Liver (tissue), 9 donors: ENCODE results near the gene MLLT6. TPM values are rescaled to one million over a fixed set of nuclear protein-coding genes. Genes with fewer than 3 reads are reported as not detected.
A peak's percentile ranks its signal among the peaks of the same experiment; 100 is the strongest.
"Not testable (repeated sequence)": the region's sequence is repeated elsewhere in the genome, so short reads cannot be mapped to it uniquely, and the experiment has no call there.

Experiments
- DNase-seq: peaks from one replicate; pipeline ENCODE4 v3.0.0-alpha.2; 2017; ENCODE audit warnings: low spot score
- H3K27ac ChIP-seq, 2 donors: one replicate each; pipeline ENCODE4 v1.7.0; 2013; ENCODE audit warnings: inconsistent platforms in 2 of 2, low read length in 2 of 2, control low read depth in 1 of 2, low read depth in 1 of 2, mild to moderate bottlenecking in 1 of 2
- H3K27me3 ChIP-seq, 4 donors: one replicate each; pipeline versions ENCODE4 v1.6.1 to v1.7.0; 2013; ENCODE audit warnings: low read length in 3 of 4, inconsistent platforms in 1 of 4, mild to moderate bottlenecking in 1 of 4, moderate library complexity in 1 of 4; ENCODE audit not compliant: control insufficient read depth in 4 of 4, insufficient read depth in 4 of 4
- H3K36me3 ChIP-seq, 4 donors: one replicate each; pipeline versions ENCODE4 v1.6.1 to v1.7.0; 2013; ENCODE audit warnings: low read length in 3 of 4, mild to moderate bottlenecking in 3 of 4, low read depth in 1 of 4, moderate library complexity in 1 of 4; ENCODE audit not compliant: control insufficient read depth in 4 of 4, insufficient read depth in 3 of 4
- H3K4me1 ChIP-seq, 4 donors: one replicate each; pipeline versions ENCODE4 v1.6.1 to v1.7.0; 2013; ENCODE audit warnings: low read length in 3 of 4, mild to moderate bottlenecking in 3 of 4, moderate library complexity in 1 of 4; ENCODE audit not compliant: control insufficient read depth in 4 of 4, insufficient read depth in 4 of 4
- H3K4me3 ChIP-seq, 3 donors: one replicate each; pipeline versions ENCODE4 v1.6.1 to v1.7.0; 2013; ENCODE audit warnings: low read length in 3 of 3, control low read depth in 1 of 3, low read depth in 1 of 3, mild to moderate bottlenecking in 1 of 3
- H3K9ac ChIP-seq, 2 donors: one replicate each; pipeline ENCODE4 v1.7.0; 2013; ENCODE audit warnings: low read length in 2 of 2, mild to moderate bottlenecking in 2 of 2, moderate library complexity in 2 of 2, control low read depth in 1 of 2, low read depth in 1 of 2
- H3K9me3 ChIP-seq, 4 donors: one replicate each; pipeline versions ENCODE4 v1.6.1 to v1.7.0; 2013; ENCODE audit warnings: low read length in 3 of 4; ENCODE audit not compliant: control insufficient read depth in 4 of 4
- ATF3 ChIP-seq: IDR thresholded peaks from 2 replicates; pipeline ENCODE4 v1.6.1; 2016; ENCODE audit warnings: antibody characterized with exemption
- EGR1 ChIP-seq, 2 donors: IDR thresholded peaks; 2 replicates each; pipeline ENCODE4 v1.6.1; 2016 to 2018; ENCODE audit warnings: antibody characterized with exemption in 2 of 2, low read depth in 2 of 2
- FOXA1 ChIP-seq: IDR thresholded peaks from 2 replicates; pipeline ENCODE4 v1.6.1; 2016; ENCODE audit warnings: antibody characterized with exemption
- FOXA2 ChIP-seq: IDR thresholded peaks from 2 replicates; pipeline ENCODE4 v1.6.1; 2016; ENCODE audit warnings: antibody characterized with exemption
- GABPA ChIP-seq, 2 donors: IDR thresholded peaks in 1 of 2; conservative IDR thresholded peaks in 1 of 2; 2 replicates each; pipeline ENCODE4 v1.6.1; 2016; ENCODE audit warnings: antibody characterized with exemption in 2 of 2, mild to moderate bottlenecking in 1 of 2, moderate library complexity in 1 of 2
- HNF4A ChIP-seq, 2 donors: conservative IDR thresholded peaks; 2 replicates each; pipeline ENCODE4 v1.6.1; 2016; ENCODE audit warnings: antibody characterized with exemption in 2 of 2, mild to moderate bottlenecking in 2 of 2
- HNF4G ChIP-seq: IDR thresholded peaks from 2 replicates; pipeline ENCODE4 v1.6.1; 2016; ENCODE audit warnings: antibody characterized with exemption
- JUND ChIP-seq, 2 donors: IDR thresholded peaks; 2 replicates each; pipeline ENCODE4 v1.6.1; 2016; ENCODE audit warnings: antibody characterized with exemption in 2 of 2
- MAX ChIP-seq: IDR thresholded peaks from 2 replicates; pipeline ENCODE4 v1.6.1; 2016; ENCODE audit warnings: antibody characterized with exemption
- NR2F2 ChIP-seq: IDR thresholded peaks from 2 replicates; pipeline ENCODE4 v1.6.1; 2016; ENCODE audit warnings: antibody characterized with exemption
- RAD21 ChIP-seq, 2 donors: IDR thresholded peaks; 2 replicates each; pipeline ENCODE4 v1.6.1; 2016; ENCODE audit warnings: antibody characterized with exemption in 2 of 2, mild to moderate bottlenecking in 2 of 2
- REST ChIP-seq: IDR thresholded peaks from 2 replicates; pipeline ENCODE4 v1.6.1; 2016; ENCODE audit warnings: antibody characterized with exemption, mild to moderate bottlenecking
- RXRA ChIP-seq, 2 donors: IDR thresholded peaks; 2 replicates each; pipeline ENCODE4 v1.6.1; 2017 to 2018; ENCODE audit warnings: antibody characterized with exemption in 2 of 2, mild to moderate bottlenecking in 1 of 2
- SP1 ChIP-seq: IDR thresholded peaks from 2 replicates; pipeline ENCODE4 v1.6.1; 2018; ENCODE audit warnings: antibody characterized with exemption, mild to moderate bottlenecking
- YY1 ChIP-seq: IDR thresholded peaks from 2 replicates; pipeline ENCODE4 v1.6.1; 2016; ENCODE audit warnings: antibody characterized with exemption, mild to moderate bottlenecking
- ZBTB33 ChIP-seq: IDR thresholded peaks from 2 replicates; pipeline ENCODE4 v1.6.1; 2016; ENCODE audit warnings: antibody characterized with exemption
- WGBS: extraction: QIAGEN DNeasy Blood & Tissue Kit; methylation state at CpG from one replicate; pipeline ENCODE4 v1.1.7; 2013; 5-methylcytosine and 5-hydroxymethylcytosine counted together
- polyA plus RNA-seq, 2 donors: library from polyadenylated mRNA; stranded (reverse) in 1 of 2; unstranded in 1 of 2; fragments of 200-250 nt in 1 of 2; fragments of >200 nt in 1 of 2; fragmentation: Nextera tagmentation in 1 of 2; extraction: Ambion mirVana in 1 of 2; gene quantifications; one replicate each; pipeline versions ENCODE4 v1.2.1 to v1.2.3, GENCODE V29; 2013 to 2015
- total RNA-seq, 2 donors: library from RNA; depleted of rRNA; stranded (reverse); fragments of >200 nt; gene quantifications; one replicate each; pipeline ENCODE4 v1.2.3, GENCODE V29; 2014
- donor health status: healthy.
- donor health status: healthy.
- donor health status: healthy.
- donor health status: healthy.
- donor health status: healthy.

The MLLT6 gene
- total and polyA plus RNA-seq, 4 donors: 3.3 to 22.8 (median 8.1) TPM

- peaks cover 2 to 16% (median 7%) of the 10 kb centered on the region in 4 donors for H3K4me1 ChIP-seq
- H3K36me3 ChIP-seq: peaks cover 0 to 10% (median 5%) of the 10 kb centered on the region in 4 donors
- no peak for DNase-seq
- WGBS: 84% methylated on average over 10 of the region's 10 CpGs
- H3K27me3 ChIP-seq: no peaks in the 10 kb centered on the region
- H3K4me3 ChIP-seq: no peak overlapping the region
- TF ChIP-seq FOXA2 (no peak), ATF3 (no peak), MAX (no peak), YY1 (no peak), NR2F2 (no peak), ZBTB33 (no peak), FOXA1 (no peak)
- no peak overlapping the region for H3K27ac ChIP-seq
- H3K9me3 ChIP-seq: no peaks in the 10 kb centered on the region
- H3K9ac ChIP-seq: no peak overlapping the region
Observed at GRCh38 chr17:38725066-38725465, 20.0 kb downstream of the MLLT6 start.

GRCh38 chr17:38726145-38726544 lies 21.1 kb downstream of the MLLT6 start:
- not testable (repeated sequence) for H3K36me3 ChIP-seq, DNase-seq, H3K27ac ChIP-seq, H3K9ac ChIP-seq, H3K4me3 ChIP-seq, H3K27me3 ChIP-seq, H3K9me3 ChIP-seq
- WGBS: 74% methylated on average over 8 of the region's 8 CpGs
- peaks cover 4 to 20% (median 9%) of the 10 kb centered on the region in 4 donors for H3K4me1 ChIP-seq

GRCh38 chr17:38727736-38728135 lies 22.7 kb downstream of the MLLT6 start:
- TF ChIP-seq ATF3 (no peak), FOXA2 (no peak), JUND (IDR thresholded peaks at IDR 0.05) (no peak), FOXA1 (no peak), MAX (no peak), EGR1 (IDR thresholded peaks at IDR 0.05; ENCODE audit: low read depth in 2 of 2) (no peak), REST (no peak), RAD21 (IDR thresholded peaks at IDR 0.05) (no peak), HNF4A (conservative IDR thresholded peaks at IDR 0.05) (no peak), NR2F2 (no peak), HNF4G (no peak), RXRA (IDR thresholded peaks at IDR 0.05) (no peak), SP1 (no peak), YY1 (no peak), GABPA (IDR thresholded peaks at IDR 0.05 in 1 of 2, conservative IDR thresholded peaks at IDR 0.05 in 1 of 2) (no peak), ZBTB33 (no peak)
- H3K27me3 ChIP-seq: no peaks in the 10 kb centered on the region
- H3K4me1 ChIP-seq: peaks cover 16 to 35% (median 24%) of the 10 kb centered on the region in 4 donors
- no peak for DNase-seq
- H3K9ac ChIP-seq: no peak overlapping the region
- H3K36me3 ChIP-seq: peaks cover 0 to 6% (median 0%) of the 10 kb centered on the region in 4 donors
- H3K4me3 ChIP-seq: no peak overlapping the region
- H3K27ac ChIP-seq: peak overlapping the region in 1 of 2 donors; percentile 25
- WGBS: 90% methylated on average over 5 of the region's 5 CpGs
- no peaks in the 10 kb centered on the region for H3K9me3 ChIP-seq
